Measurements from ENCODE around the gene LPCAT1. TPM values are rescaled to one million over a fixed set of nuclear protein-coding genes. Genes with fewer than 3 reads are reported as not detected.
"Not testable (repeated sequence)": the region's sequence is repeated elsewhere in the genome, so short reads cannot be mapped to it uniquely, and the experiment has no call there.

LPCAT1 gene
- total RNA-seq, 4 donors from 2014 or later = 23.4 to 45.3 (median 26.8) TPM

- Histone ChIP-seq H3K36me3 (peaks cover 0 to 27% (median 0%) of the 10 kb centered on the region in 3 donors), H3K9me3 (no peaks in the 10 kb centered on the region), H3K4me3 (no peak overlapping the region), H3K27ac (no peak overlapping the region), H3K27me3 (no peaks in the 10 kb centered on the region), H3K4me1 (peaks cover 0 to 11% (median 2%) of the 10 kb centered on the region in 4 donors)
- peak in 1 of 2 donors; percentile 11 for DNase-seq (ENCODE audit: low spot score in 2 of 2)
- 77 to 90% methylated on average over 18 to 19 of the region's 19 CpGs for WGBS, 2 donors
- TF ChIP-seq POLR2A (IDR thresholded peaks at IDR 0.05) = no peak
Measured at GRCh38 chr5:1516615-1517601, 6.9 kb downstream of the LPCAT1 start.

- H3K9me3 ChIP-seq = no peaks in the 10 kb centered on the region
- 83 to 87% methylated on average over 8 of the region's 8 CpGs for WGBS, 2 donors
- peaks cover 0 to 35% (median 0%) of the 10 kb centered on the region in 3 donors for H3K36me3 ChIP-seq
- H3K27ac ChIP-seq = no peak overlapping the region
- no peak overlapping the region for H3K4me3 ChIP-seq
- no peaks in the 10 kb centered on the region for H3K27me3 ChIP-seq
- DNase-seq (ENCODE audit: low spot score in 2 of 2) = peak in 1 of 2 donors; percentile 10
- no peak for TF ChIP-seq EP300 (IDR thresholded peaks at IDR 0.05)
- TF ChIP-seq, protein P1, sequence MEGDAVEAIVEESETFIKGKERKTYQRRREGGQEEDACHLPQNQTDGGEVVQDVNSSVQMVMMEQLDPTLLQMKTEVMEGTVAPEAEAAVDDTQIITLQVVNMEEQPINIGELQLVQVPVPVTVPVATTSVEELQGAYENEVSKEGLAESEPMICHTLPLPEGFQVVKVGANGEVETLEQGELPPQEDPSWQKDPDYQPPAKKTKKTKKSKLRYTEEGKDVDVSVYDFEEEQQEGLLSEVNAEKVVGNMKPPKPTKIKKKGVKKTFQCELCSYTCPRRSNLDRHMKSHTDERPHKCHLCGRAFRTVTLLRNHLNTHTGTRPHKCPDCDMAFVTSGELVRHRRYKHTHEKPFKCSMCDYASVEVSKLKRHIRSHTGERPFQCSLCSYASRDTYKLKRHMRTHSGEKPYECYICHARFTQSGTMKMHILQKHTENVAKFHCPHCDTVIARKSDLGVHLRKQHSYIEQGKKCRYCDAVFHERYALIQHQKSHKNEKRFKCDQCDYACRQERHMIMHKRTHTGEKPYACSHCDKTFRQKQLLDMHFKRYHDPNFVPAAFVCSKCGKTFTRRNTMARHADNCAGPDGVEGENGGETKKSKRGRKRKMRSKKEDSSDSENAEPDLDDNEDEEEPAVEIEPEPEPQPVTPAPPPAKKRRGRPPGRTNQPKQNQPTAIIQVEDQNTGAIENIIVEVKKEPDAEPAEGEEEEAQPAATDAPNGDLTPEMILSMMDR (IDR thresholded peaks at IDR 0.05) = no peak
- no peak for TF ChIP-seq POLR2A (IDR thresholded peaks at IDR 0.05)
- peaks cover 0 to 7% (median 0%) of the 10 kb centered on the region in 4 donors for H3K4me1 ChIP-seq
Measured at GRCh38 chr5:1515921-1516571, 7.7 kb downstream of the LPCAT1 start.

DNA sequence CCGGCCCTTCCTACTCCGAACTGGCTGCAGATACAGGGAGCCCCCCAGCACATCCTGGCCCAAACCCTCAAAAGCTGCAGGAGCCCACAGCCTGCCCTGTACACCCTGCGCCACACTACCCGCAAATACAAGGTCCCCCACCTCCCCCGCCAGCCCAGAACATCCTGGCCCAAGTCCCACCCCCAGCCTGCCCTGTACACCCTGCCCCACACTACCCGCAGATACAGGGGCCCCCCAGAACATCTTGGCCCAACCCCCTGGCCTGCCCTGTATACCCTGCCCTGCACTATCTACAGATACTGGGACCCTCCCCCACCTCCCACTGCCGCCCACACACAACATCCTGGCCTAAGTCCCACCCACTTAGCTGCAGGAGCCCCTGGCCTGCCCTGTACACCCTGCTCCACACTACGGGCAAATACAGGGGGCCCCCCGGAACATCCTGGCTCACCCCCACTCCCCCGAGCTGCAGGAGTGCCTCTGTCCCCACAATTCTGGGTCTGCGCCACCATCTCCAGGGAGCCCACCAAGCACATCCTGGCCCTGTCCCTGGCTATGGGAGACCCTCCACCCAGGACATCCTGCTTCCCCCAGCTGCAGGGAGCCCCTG lies 8.3 kb downstream of the LPCAT1 start:
- peak in 1 of 2 donors; percentile 10 for DNase-seq (ENCODE audit: low spot score in 2 of 2)
- Histone ChIP-seq H3K9me3 (no peaks in the 10 kb centered on the region), H3K4me1 (peaks cover 0 to 7% (median 0%) of the 10 kb centered on the region in 4 donors), H3K27me3 (no peaks in the 10 kb centered on the region), H3K36me3 (peaks cover 0 to 40% (median 0%) of the 10 kb centered on the region in 3 donors), H3K4me3 (no peak overlapping the region), H3K27ac (no peak overlapping the region)
- TF ChIP-seq POLR2A (IDR thresholded peaks at IDR 0.05) (no peak), EP300 (IDR thresholded peaks at IDR 0.05) (no peak)
- TF ChIP-seq, protein P1 (IDR thresholded peaks at IDR 0.05) = no peak
- 84 to 88% methylated on average over 10 to 11 of the region's 11 CpGs for WGBS, 2 donors

GRCh38 chr5:1514819-1515310 lies 8.9 kb downstream of the LPCAT1 start:
- 87 to 91% methylated on average over 8 to 11 of the region's 11 CpGs for WGBS, 2 donors
- not testable (repeated sequence) for H3K4me3 ChIP-seq; H3K9me3 ChIP-seq; H3K4me1 ChIP-seq; DNase-seq (ENCODE audit: low spot score in 2 of 2); H3K27ac ChIP-seq; H3K27me3 ChIP-seq
- H3K36me3 ChIP-seq = peaks cover 0 to 36% (median 0%) of the 10 kb centered on the region in 3 donors

DNA sequence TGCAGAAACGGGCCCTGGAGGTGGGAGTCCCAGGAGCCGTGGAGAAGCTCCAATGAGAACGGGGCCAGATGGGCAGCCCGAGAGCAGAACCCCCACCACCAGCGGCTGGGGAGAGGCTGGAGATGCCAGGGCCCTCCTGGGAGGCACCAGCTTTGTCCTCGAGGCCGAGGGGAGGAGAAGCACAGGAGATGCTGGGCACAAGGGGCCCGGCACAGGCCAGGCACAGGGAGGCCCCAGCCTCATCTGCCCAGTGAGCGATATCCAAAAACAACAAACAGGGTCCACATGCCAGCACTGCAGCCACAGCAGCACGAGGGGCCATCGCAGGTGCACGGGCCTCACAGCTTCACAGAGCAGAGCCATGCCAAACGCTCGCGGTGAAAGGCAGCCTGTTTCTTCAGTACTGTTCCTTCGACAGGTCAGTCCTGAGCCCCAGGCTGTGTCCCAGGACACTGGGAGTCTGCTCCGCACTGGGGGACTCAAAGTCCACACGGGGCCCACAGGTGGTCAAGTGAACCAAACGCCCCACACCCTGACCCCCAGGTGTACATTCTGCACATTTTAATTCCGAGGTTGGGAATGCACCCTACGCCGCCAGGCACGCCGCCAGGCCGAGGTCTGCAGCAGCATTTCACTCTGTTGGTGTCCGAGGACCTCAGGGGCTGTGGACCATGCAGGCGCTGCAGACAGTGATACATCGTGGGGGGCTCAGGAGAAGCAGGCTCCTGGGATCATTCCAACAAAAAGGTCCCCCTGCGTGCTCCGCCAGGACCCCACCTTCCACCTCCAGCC lies 9.5 kb downstream of the LPCAT1 start:
- no peak for TF ChIP-seq POLR2A (IDR thresholded peaks at IDR 0.05)
- TF ChIP-seq, protein P1 (IDR thresholded peaks at IDR 0.05) = no peak
- no peak for TF ChIP-seq EP300 (IDR thresholded peaks at IDR 0.05)
- no peak overlapping the region for H3K4me3 ChIP-seq
- peaks cover 0 to 30% (median 0%) of the 10 kb centered on the region in 3 donors for H3K36me3 ChIP-seq
- DNase-seq (ENCODE audit: low spot score in 2 of 2) = peak in 1 of 2 donors; percentile 8
- H3K27ac ChIP-seq = no peak overlapping the region
- H3K4me1 ChIP-seq = peaks cover 0 to 7% (median 0%) of the 10 kb centered on the region in 4 donors
- no peaks in the 10 kb centered on the region for H3K27me3 ChIP-seq
- WGBS, 2 donors = 83 to 91% methylated on average over 29 to 30 of the region's 30 CpGs
- H3K9me3 ChIP-seq = no peaks in the 10 kb centered on the region

All from tibial nerve (tissue), 4 donors.